Astrocyte (in vitro differentiated cells and primary cell): ENCODE measurements around the gene SLC1A3. TPM values are rescaled to one million over a fixed set of nuclear protein-coding genes. Genes with fewer than 3 reads are reported as not detected.

Experiments used
- DNase-seq: peaks from one replicate; pipeline ENCODE4 v3.0.0-alpha.2; 2010; ENCODE audit warnings: low read depth
- FAIRE-seq: peaks from 2 replicates; lab custom pipeline; 2011; peaks lifted over from hg19 to GRCh38; lab: Jason Lieb, UNC
- H2AFZ ChIP-seq: 2 replicates; pipeline ENCODE4 v1.6.0; 2012; ENCODE audit warnings: low read depth, low read length, inconsistent platforms
- H3K27ac ChIP-seq: 2 replicates; pipeline ENCODE4 v1.5.1; 2011; ENCODE audit warnings: low read depth, low read length, inconsistent platforms
- H3K27me3 ChIP-seq: 2 replicates; pipeline ENCODE4 v1.6.0; 2011; ENCODE audit warnings: low read length, inconsistent platforms; ENCODE audit not compliant: insufficient read depth
- H3K36me3 ChIP-seq: 2 replicates; pipeline ENCODE4 v1.5.1; 2011; ENCODE audit warnings: low read length, inconsistent platforms; ENCODE audit not compliant: insufficient read depth
- H3K4me1 ChIP-seq: 2 replicates; pipeline ENCODE4 v1.5.1; 2011; ENCODE audit warnings: low read length, inconsistent platforms; ENCODE audit not compliant: insufficient read depth
- H3K4me2 ChIP-seq: 2 replicates; pipeline ENCODE4 v1.6.0; 2012; ENCODE audit warnings: low read length, inconsistent platforms
- H3K4me3 ChIP-seq: 2 replicates; pipeline ENCODE4 v1.5.1; 2011; ENCODE audit warnings: low read depth, mild to moderate bottlenecking, low read length, inconsistent platforms; ENCODE audit not compliant: insufficient read depth
- H3K79me2 ChIP-seq: 2 replicates; pipeline ENCODE4 v1.6.0; 2012; ENCODE audit warnings: mild to moderate bottlenecking, low read length, inconsistent platforms; ENCODE audit not compliant: insufficient read depth
- H3K9ac ChIP-seq: 2 replicates; pipeline ENCODE4 v1.6.0; 2012; ENCODE audit warnings: mild to moderate bottlenecking, low read length, inconsistent platforms
- H3K9me3 ChIP-seq: 2 replicates; pipeline ENCODE4 v1.5.1; 2012; ENCODE audit warnings: low read depth, mild to moderate bottlenecking, low read length, inconsistent platforms; ENCODE audit not compliant: insufficient read depth
- H4K20me1 ChIP-seq: 2 replicates; pipeline ENCODE4 v1.6.0; 2012; ENCODE audit warnings: low read length, inconsistent platforms; ENCODE audit not compliant: insufficient read depth
- H3K27ac Mint-ChIP-seq: one replicate; pipeline ENCODE4 v1.8.0; 2021; ENCODE audit warnings: mild to moderate bottlenecking, mixed read lengths; ENCODE audit not compliant: unreplicated experiment
- H3K27me3 Mint-ChIP-seq: one replicate; pipeline ENCODE4 v1.8.0; 2021; ENCODE audit warnings: low read depth, mixed read lengths; ENCODE audit not compliant: unreplicated experiment
- H3K36me3 Mint-ChIP-seq: one replicate; pipeline ENCODE4 v1.8.0; 2021; ENCODE audit warnings: low read depth, mixed read lengths; ENCODE audit not compliant: unreplicated experiment
- H3K4me1 Mint-ChIP-seq: one replicate; pipeline ENCODE4 v1.8.0; 2021; ENCODE audit warnings: low read depth, mixed read lengths; ENCODE audit not compliant: unreplicated experiment
- H3K4me3 Mint-ChIP-seq: one replicate; pipeline ENCODE4 v1.8.0; 2021; ENCODE audit warnings: mild to moderate bottlenecking, moderate library complexity, mixed read lengths; ENCODE audit not compliant: unreplicated experiment
- H3K9me3 Mint-ChIP-seq: one replicate; pipeline ENCODE4 v1.8.0; 2021; ENCODE audit warnings: mild to moderate bottlenecking, mixed read lengths; ENCODE audit not compliant: unreplicated experiment
- EZH2 ChIP-seq: IDR thresholded peaks from 2 replicates; pipeline ENCODE4 v1.6.1; 2012; ENCODE audit warnings: mild to moderate bottlenecking, low read length, inconsistent platforms; ENCODE audit not compliant: insufficient read depth
- total RNA-seq: library from RNA; stranded (reverse); gene quantifications from 2 replicates; pipeline ENCODE4 v1.2.1, GENCODE V29; 2021
- TF ChIP-seq, protein P1 (sequence below): IDR thresholded peaks from 2 replicates; pipeline ENCODE4 v1.5.1; 2011; ENCODE audit warnings: low read depth, mild to moderate bottlenecking, inconsistent platforms, low read length, moderate library complexity; ENCODE audit not compliant: insufficient read depth

SLC1A3 gene
- total RNA-seq, 1 donor from 2014 or later, result 23.8 TPM

DNA sequence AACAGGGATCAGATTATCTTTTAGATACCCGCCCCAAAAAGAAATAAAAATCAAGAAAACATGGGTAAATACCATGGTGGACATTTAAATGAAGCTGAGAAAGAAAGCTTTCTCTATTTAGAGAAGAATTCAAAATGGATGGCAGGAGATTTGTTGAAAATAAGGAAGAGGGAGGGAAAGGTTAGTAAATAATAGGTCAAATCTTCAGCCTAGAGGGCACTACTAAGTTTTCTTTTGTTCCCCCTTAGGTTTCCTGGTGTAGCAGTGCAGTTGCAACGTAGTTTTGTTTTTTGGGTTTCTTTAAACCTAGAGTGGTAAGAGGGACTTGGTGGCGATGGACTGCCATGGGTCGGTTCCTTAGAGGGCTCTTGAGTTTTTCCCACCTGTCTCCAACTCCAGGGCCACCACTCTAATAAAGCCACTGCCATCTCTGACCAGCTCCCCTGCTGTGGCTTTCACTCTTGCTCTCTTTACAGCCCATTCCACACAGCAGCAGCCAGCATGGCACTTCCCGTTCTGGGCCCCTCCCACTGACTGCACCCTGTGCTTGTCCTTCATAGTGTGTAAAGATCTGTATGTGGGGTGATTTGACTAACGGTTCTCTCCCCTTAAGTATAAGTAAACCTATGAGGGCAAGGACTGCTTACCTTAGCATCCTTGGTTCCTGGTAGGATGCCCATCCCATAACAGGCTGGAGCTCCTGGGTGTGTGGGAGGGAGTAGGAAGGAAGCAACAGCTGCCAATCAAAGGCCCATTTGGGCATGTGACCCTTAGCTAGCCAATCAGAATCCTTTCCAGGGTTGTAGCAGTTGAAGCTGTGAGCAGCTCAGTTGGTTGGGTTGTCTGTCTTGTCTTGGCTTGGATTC lies 118.3 kb downstream of the SLC1A3 start:
- no peak overlapping the region for H3K4me2 ChIP-seq
- Mint-ChIP-seq H3K4me3 (no peak overlapping the region), H3K4me1 (no peaks in the 10 kb centered on the region), H3K9me3 (no peaks in the 10 kb centered on the region), H3K27me3 (peaks cover 11% of the 10 kb centered on the region), H3K27ac (no peak overlapping the region), H3K36me3 (no peaks in the 10 kb centered on the region)
- no peaks in the 10 kb centered on the region for H3K9me3 ChIP-seq
- H3K4me1 ChIP-seq, result no peaks in the 10 kb centered on the region
- DNase-seq, result no peak
- H2AFZ ChIP-seq, result no peak overlapping the region
- peaks cover 7% of the 10 kb centered on the region for H3K27me3 ChIP-seq
- H3K79me2 ChIP-seq, result no peaks in the 10 kb centered on the region
- TF ChIP-seq, protein P1, sequence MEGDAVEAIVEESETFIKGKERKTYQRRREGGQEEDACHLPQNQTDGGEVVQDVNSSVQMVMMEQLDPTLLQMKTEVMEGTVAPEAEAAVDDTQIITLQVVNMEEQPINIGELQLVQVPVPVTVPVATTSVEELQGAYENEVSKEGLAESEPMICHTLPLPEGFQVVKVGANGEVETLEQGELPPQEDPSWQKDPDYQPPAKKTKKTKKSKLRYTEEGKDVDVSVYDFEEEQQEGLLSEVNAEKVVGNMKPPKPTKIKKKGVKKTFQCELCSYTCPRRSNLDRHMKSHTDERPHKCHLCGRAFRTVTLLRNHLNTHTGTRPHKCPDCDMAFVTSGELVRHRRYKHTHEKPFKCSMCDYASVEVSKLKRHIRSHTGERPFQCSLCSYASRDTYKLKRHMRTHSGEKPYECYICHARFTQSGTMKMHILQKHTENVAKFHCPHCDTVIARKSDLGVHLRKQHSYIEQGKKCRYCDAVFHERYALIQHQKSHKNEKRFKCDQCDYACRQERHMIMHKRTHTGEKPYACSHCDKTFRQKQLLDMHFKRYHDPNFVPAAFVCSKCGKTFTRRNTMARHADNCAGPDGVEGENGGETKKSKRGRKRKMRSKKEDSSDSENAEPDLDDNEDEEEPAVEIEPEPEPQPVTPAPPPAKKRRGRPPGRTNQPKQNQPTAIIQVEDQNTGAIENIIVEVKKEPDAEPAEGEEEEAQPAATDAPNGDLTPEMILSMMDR, result no peak
- no peak for TF ChIP-seq EZH2
- H3K9ac ChIP-seq, result no peak overlapping the region
- H4K20me1 ChIP-seq, result no peaks in the 10 kb centered on the region
- FAIRE-seq, result no peak
- H3K27ac ChIP-seq, result no peak overlapping the region
- no peaks in the 10 kb centered on the region for H3K36me3 ChIP-seq
- no peak overlapping the region for H3K4me3 ChIP-seq

DNA sequence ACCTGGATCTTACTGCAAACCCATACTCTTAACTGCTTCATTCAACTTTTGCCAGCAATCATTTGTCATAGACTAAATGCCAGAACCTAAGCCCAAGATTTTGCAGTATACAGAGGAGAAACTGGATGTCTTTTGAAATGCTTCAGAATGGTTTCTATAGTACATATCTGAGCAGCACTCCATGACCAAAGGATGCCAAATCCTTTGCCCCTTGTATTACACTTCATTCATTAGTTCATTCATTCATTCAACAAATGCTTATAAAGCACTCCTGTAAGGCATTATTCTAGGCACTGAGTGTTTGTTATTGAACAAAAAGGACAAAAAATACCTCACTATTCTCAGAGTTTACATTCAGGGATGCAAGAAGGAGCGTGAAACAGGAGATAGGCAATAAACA lies 119.9 kb downstream of the SLC1A3 start:
- Mint-ChIP-seq H3K4me3 (no peak overlapping the region), H3K4me1 (no peaks in the 10 kb centered on the region), H3K27me3 (peaks cover 10% of the 10 kb centered on the region), H3K36me3 (no peaks in the 10 kb centered on the region), H3K27ac (no peak overlapping the region), H3K9me3 (no peaks in the 10 kb centered on the region)
- Histone ChIP-seq H3K9ac (no peak overlapping the region), H4K20me1 (no peaks in the 10 kb centered on the region), H3K4me3 (no peak overlapping the region), H3K9me3 (no peaks in the 10 kb centered on the region), H3K79me2 (no peaks in the 10 kb centered on the region), H3K4me1 (no peaks in the 10 kb centered on the region), H2AFZ (no peak overlapping the region), H3K36me3 (no peaks in the 10 kb centered on the region), H3K27ac (no peak overlapping the region), H3K27me3 (peaks cover 7% of the 10 kb centered on the region), H3K4me2 (no peak overlapping the region)
- no peak for TF ChIP-seq EZH2
- FAIRE-seq, result no peak
- no peak for DNase-seq

DNA sequence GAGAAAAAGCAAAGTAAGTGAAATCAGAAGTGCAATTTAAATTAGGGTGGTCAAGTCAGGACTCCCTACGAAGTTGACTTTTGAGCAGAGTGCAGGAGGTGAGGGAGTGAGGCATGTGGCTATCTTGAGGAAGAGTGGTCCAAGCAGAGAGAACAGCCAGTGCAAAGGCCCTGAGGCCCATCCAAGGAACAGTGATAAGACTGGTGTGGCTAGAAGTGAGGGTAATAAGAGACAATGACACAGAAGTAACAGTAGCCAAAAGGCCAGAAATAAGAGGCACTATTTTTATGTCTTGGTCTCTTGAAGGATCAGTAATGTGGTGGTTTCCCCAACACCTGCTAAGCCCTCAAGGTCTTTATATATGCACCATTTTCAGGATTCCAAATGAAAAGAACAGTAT lies 120.4 kb downstream of the SLC1A3 start:
- Histone ChIP-seq H3K9ac (no peak overlapping the region), H4K20me1 (no peaks in the 10 kb centered on the region), H3K4me1 (no peaks in the 10 kb centered on the region), H3K4me3 (no peak overlapping the region), H3K4me2 (no peak overlapping the region), H3K79me2 (no peaks in the 10 kb centered on the region), H3K27ac (no peak overlapping the region), H3K27me3 (peaks cover 7% of the 10 kb centered on the region), H3K9me3 (no peaks in the 10 kb centered on the region), H3K36me3 (no peaks in the 10 kb centered on the region), H2AFZ (no peak overlapping the region)
- DNase-seq (no peak), FAIRE-seq (no peak)
- Mint-ChIP-seq H3K36me3 (no peaks in the 10 kb centered on the region), H3K27me3 (peaks cover 10% of the 10 kb centered on the region), H3K4me3 (no peak overlapping the region), H3K9me3 (no peaks in the 10 kb centered on the region), H3K27ac (no peak overlapping the region), H3K4me1 (no peaks in the 10 kb centered on the region)
- TF ChIP-seq, protein P1, result no peak
- no peak for TF ChIP-seq EZH2
